NCI-H510A treated with DMSO at 0.1 percent for 48 hours (cell line): ENCODE measurements around the gene TRIML2.
"Not testable (repeated sequence)": the region's sequence is repeated elsewhere in the genome, so short reads cannot be mapped to it uniquely, and the experiment has no call there.

ENCODE experiments used
- DNase-seq: peaks from one replicate; lab custom pipeline; 2025; lab: John Stamatoyannopoulos, UW

TRIML2 gene

DNA sequence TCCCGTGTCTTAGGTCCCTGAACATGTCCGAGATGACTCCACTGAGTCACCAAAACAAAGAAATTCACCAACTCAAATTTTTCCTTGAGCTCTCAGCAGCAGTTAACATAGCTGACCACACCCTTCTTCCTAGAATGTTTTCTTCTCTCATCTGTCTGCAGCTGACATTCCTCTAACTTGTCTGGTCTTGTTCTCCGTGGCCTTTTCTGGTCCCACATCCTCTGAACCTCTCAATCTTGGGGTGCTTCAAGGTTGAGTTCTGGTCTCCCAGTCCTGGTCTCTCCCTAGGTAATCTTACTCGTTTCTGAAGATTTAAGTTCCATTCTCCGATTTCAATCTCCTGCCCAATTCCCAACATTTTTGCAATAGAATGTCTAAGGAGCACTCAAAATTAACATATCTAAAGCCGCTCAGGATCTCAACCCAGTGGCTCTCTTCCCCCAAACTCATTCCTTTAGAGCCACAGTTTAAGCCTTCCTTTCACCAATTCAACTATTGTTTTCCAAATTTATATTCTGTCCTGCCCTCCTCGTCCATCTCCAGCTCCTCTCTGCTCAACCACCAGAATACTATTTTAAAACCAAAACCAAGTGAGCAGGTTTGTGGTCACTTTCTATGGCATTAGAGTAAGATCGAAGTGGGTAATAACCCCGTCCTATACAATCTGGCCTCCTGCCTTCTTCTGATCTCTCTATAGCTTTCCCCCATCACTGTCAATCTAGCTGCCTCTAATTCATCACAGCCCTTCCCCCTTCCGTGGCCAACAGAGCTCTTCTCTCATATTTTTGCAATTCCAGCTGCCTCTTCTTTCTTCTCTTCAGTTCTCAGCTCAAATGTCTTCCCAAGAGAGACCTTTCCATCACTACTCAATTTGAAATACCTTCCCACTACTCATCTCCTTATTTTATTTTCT is 1.2 kb downstream of the TRIML2 start:
- DNase-seq = no peak

DNA sequence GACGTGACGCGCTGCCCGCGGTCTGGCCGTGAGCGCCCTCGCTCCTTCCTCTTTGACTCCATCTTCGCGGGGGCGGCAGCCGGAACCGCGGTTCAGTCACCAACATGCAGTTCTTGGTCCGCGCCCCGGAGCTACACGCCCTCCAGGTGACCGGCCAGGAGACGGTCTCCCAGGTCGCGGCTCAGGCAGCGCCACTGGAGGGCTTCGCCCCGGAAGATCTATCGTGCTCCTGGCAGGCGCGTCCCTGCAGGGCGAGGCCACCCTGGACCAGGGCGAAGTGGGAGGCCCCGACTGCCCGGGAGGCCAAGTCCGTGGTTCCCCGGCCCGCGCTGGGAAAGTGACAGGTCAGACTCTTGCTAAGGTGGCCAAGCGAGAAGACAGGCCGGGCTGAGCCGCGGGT is 2.9 kb downstream of the TRIML2 start:
- DNase-seq = no peak

DNA sequence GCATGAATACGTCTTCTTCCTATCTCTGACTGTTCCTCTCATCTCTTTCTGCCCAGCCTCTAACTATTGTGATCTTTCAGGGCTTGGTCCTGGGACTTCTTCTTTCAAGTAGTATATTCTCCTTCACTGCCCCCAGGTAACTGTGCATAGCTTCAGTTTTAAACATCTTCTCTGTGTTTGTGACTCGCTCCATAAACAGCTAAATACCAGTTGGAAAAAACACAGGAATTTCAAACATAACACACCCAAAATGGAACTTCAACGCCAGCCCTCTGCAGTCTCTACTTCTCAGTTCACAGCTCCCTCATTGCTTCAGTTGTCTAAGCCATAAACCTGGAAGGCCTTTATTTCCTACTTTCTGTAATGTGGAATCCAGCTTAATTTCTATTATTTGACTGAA is 16.6 kb downstream of the TRIML2 start:
- no peak for DNase-seq

DNA sequence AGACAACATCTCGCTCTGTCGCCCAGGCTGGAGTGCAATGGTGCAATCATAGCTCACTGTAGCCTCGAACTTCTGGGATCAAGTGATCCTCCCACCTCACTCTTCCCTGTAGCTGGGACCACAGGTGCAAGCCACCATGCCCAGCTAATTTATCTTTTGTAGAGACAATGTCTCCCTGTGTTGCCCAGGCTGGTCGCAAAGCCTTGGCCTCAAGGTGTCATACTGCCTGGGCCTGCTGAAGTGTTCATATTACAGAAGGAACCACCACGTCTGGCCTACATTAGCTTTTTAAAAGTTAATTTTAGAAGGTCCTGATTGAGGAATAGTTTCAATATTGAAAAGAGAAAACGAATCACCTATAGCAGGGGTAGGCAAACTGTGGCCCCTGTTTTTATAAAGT is 22.5 kb downstream of the TRIML2 start:
- no peak for DNase-seq

DNA sequence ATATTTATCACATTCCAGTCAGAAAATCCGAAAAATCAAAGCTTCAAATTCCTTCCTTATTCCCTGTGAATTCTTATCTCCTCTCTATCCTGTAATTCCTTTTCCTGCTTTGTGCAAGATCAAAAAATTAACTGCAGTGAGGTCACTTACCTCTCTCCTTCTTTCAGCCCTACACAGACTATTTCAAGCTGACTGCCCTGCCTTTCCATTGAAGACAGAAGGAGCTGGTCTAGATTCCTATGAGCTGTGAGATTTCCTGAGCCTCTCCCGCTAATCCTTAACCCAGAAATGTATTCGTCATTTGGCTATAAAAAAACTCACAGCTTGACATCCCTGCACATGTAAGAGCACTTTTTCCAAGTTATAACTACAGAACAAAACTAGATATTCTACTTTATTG is 26.6 kb downstream of the TRIML2 start:
- DNase-seq = no peak

DNA sequence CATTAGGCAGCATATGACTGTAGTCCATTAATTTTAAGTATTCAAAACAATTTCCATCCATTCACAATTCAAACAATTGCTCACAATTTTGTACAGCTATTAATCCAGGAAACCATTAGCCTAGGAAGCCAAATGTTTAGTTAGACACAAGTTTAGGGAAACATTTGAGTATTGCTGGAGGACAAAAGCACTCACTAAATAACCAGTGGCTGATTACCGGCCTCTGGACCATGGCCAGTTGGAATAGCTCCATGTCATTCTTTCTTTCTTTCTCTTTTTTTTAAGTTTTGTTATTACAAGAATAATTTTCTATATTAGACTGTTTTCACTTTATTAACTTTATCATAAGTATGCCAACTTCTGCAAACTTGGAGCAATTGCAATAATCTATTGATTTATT is 31.3 kb downstream of the TRIML2 start:
- DNase-seq = no peak

DNA sequence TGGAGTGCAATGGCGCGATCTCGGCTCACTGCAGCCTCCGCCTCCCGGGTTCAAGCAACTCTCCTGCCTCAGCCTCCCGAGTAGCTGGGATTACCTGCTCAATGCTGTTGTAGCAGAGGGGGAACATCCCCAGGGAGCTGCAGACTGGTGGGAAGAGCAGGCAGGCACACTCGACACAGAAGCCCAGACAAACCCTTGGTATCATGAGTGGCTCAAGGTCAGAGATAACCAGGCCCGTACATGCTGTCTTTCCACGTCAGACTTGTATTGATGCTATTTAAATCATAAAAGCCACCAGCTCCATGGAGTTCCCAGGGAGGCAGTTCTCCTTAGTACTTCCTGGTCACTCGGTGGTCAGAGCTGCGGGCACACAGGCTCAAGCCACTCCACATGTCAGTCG is 33.2 kb downstream of the TRIML2 start:
- no peak for DNase-seq

DNA sequence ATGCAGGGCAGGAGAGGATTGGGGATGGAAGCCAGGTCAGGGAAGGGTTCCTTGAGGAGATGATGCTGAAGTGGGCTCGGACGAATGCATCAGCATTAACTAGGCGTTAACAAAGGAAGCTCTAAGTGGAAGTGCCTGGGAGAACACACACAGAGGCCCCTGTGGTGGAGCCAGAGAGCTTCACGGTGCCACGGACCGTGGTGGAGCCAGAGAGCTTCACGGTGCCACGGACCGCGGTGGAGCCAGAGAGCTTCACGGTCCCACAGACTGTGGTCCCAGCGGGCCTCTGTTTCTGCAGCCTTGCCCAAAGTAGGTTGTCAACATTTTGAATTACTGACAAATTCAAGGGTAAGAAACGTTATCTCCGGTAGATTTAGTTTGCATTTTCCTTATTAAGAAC is 48.3 kb downstream of the TRIML2 start:
- no peak for DNase-seq

DNA sequence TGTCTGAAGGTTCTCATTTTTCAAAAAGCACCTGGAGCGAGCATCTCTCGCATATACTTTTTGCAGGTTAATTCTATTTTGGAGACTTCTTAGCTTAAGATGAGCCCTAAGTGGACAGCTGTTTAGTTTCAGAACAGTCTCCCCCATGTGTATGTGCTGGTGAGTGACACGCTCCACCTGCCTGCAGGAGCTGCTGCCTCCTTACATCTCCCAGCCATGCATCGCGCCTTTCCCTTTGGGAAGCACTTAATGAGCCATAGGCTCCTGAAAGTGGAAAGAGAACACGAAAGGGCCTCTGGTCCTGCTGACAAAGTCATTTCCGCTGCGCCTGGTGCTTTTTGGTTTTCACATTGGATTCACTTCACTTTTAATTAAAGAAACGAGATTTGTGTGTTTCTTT is 56.1 kb downstream of the TRIML2 start:
- no peak for DNase-seq

DNA sequence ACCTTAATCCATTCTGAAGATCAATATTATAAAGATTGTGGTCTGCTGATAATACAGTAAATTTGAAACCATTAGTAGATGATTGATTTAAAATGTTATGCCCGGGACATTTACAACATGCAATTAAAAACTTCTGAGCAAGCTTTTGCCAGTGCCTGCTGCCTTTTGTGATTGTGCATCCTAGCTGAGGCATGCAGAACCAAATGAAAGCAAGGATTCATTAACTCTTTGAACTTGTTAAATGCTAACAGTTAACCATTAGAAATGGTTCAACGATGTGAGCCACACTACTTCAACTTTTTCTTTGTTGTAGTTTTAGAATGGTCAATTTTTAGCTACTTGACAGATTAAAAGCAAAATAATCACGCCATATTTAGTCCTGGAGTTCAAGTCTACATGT is 62.7 kb downstream of the TRIML2 start:
- DNase-seq = no peak

DNA sequence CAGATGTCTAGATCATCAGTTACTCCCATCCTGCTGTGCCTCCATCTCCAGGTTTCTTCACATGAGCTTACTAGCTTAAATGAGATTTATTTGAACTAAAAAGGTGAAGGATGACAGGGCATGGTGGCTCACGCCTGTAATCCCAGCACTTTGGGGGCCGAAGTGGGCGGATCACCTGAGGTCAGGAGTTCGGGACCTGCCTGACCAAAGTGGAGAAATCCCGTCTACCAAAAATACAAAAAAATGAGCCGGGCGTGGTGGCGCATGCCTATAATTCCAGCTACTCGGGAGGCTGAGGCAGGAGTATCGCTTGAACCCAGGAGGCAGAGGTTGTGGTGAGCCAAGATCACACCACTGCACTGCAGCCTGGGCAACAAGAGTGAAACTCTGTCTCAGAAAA is 63.9 kb downstream of the TRIML2 start:
- not testable (repeated sequence) for DNase-seq

DNA sequence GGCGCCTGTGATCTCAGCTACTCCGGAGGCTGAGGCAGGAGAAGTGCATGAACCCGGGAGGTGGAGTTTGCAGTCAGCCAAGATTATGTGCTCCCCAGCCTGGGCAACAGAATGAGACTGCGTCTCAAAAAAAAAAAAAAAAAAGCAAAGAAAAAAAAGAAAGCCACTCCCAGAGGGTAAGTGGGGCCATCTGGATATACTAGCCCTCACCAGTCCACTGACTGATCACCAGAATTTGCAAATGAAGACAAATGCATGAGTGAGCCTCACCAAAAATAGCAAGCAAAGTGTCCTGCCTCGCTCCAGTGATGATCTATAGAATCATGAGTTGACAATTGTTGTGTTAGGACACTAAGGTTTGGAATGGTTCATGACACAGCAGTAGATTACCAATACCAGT is 66.2 kb downstream of the TRIML2 start:
- no peak for DNase-seq

DNA sequence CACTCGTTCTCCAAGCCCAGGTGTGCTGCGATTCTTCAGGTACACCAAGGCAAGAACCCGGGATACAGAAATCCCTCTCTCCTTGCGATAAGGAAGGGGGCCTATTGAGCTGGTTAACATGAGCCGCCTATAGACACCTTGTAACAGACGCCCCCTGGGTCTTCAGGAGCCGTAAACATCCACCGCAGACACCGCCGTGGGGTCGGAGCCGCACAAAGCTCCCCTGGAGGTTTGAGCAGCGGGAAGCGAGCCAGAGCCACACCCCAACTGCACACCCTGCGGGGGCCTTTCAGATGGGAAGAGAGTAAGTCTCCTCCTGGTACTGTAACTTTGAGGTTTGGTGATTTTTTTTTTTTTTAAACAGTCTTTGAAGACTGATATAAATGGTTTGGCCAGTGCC is 67.2 kb downstream of the TRIML2 start:
- no peak for DNase-seq

DNA sequence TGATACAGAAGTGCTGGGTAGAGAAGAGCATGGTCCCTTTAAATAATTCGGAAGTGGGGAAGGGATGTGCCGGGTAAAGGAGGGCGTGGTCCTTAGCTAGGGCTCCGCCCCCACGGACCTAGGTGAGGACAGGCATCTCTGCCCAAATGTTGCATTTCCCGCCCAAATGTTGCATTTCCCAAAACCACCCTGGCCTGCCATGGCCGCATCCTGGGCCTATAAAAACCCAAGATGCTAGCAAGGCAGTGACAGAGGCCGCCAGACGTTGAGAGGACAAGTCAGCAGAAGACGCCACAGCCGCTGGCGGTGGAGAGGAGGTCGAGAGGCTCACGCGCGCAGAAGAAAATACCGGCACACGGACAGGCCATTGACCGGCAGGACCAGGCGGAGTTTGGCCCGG is 67.7 kb downstream of the TRIML2 start:
- DNase-seq = no peak
